Medulla oblongata (tissue), 1 donor: ENCODE results near the gene CLSTN3.

Experiments
- DNase-seq: peaks from one replicate; pipeline ENCODE4 v3.0.0-alpha.2; 2015; ENCODE audit errors: extremely low spot score

The CLSTN3 gene

GRCh38 chr12:7188562-7189397, 58.6 kb downstream of the CLSTN3 start:
- peak; percentile 65 for DNase-seq

- peak; percentile 96 for DNase-seq
Measured at GRCh38 chr12:7189398-7190267, 59.5 kb downstream of the CLSTN3 start, which contains the start of gene PEX5. Gene PEX5 (plus strand): TSS chr12:7189686. CDS start chr12:7190378, 692 bp downstream.

- DNase-seq, result peak; percentile 22
Measured at GRCh38 chr12:7190268-7191055, 60.3 kb downstream of the CLSTN3 start.

- no peak for DNase-seq
Measured at GRCh38 chr12:7193674-7194073, 63.5 kb downstream of the CLSTN3 start.

- no peak for DNase-seq
Measured at GRCh38 chr12:7197841-7198240, 67.7 kb downstream of the CLSTN3 start.

- no peak for DNase-seq
Measured at GRCh38 chr12:7203109-7203508, 72.9 kb downstream of the CLSTN3 start.

- no peak for DNase-seq
Measured at GRCh38 chr12:7205091-7205490, 74.9 kb downstream of the CLSTN3 start.

GRCh38 chr12:7206691-7207090, 76.5 kb downstream of the CLSTN3 start:
- no peak for DNase-seq

- no peak for DNase-seq
Measured at GRCh38 chr12:7207866-7208625, 77.9 kb downstream of the CLSTN3 start.
